ENCODE measurements around the gene KIF1A. TPM values are rescaled to one million over a fixed set of nuclear protein-coding genes. Genes with fewer than 3 reads are reported as not detected.

KIF1A gene
- total RNA-seq, 2 experiments from 2014 or later: 9.0 to 10.2 TPM

DNA sequence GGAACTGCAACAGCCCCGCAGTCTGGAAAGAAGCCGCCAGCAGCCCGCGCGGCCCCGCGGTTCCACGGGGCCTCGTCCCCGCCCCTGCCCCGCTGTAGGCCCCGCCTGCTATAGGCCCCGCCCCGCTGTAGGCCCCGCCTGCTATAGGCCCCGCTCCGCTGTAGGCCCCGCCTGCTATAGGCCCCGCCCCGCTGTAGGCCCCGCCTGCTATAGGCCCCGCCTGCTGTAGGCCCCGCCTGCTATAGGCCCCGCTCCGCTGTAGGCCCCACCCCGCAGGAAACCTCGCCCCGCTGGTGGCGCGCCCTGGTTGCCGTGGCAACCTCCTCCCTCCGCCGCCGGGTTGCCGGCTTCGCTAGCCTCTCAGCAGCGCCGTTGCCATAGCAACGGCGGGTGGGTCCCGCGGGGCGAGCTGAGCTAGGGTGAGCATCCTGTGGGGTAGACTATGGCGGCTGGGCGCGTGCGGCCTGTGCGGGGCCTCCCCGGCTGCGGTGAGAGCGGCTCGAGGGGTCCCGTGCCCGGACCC, 12.2 kb upstream of the KIF1A start:
- no peaks in the 10 kb centered on the region for H3K36me3 Mint-ChIP-seq (ENCODE audit: low read depth)
- DNase-seq (peak; percentile 97), ATAC-seq (peak; percentile 98)
- peak overlapping the region; percentile 70 for H3K4me3 Mint-ChIP-seq
- intact Hi-C loops (cut with micrococcal nuclease): no loop called here
- no peak overlapping the region for H3K27ac Mint-ChIP-seq
- H3K9me3 Mint-ChIP-seq: no peaks in the 10 kb centered on the region
- peaks cover 2% of the 10 kb centered on the region for H3K4me1 Mint-ChIP-seq (ENCODE audit: low read depth)
- TF ChIP-seq, protein P1, sequence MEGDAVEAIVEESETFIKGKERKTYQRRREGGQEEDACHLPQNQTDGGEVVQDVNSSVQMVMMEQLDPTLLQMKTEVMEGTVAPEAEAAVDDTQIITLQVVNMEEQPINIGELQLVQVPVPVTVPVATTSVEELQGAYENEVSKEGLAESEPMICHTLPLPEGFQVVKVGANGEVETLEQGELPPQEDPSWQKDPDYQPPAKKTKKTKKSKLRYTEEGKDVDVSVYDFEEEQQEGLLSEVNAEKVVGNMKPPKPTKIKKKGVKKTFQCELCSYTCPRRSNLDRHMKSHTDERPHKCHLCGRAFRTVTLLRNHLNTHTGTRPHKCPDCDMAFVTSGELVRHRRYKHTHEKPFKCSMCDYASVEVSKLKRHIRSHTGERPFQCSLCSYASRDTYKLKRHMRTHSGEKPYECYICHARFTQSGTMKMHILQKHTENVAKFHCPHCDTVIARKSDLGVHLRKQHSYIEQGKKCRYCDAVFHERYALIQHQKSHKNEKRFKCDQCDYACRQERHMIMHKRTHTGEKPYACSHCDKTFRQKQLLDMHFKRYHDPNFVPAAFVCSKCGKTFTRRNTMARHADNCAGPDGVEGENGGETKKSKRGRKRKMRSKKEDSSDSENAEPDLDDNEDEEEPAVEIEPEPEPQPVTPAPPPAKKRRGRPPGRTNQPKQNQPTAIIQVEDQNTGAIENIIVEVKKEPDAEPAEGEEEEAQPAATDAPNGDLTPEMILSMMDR (IDR thresholded peaks at IDR 0.05): no peak
- ChIA-PET POLR2A (no interaction called here), CTCF (interaction anchor here (0.9 kb wide), 1 partner anchor 8 kb away, joined by 3 read pairs; no protein-coding TSS in a partner anchor)
- H3K27me3 Mint-ChIP-seq: peaks cover 16% of the 10 kb centered on the region

DNA sequence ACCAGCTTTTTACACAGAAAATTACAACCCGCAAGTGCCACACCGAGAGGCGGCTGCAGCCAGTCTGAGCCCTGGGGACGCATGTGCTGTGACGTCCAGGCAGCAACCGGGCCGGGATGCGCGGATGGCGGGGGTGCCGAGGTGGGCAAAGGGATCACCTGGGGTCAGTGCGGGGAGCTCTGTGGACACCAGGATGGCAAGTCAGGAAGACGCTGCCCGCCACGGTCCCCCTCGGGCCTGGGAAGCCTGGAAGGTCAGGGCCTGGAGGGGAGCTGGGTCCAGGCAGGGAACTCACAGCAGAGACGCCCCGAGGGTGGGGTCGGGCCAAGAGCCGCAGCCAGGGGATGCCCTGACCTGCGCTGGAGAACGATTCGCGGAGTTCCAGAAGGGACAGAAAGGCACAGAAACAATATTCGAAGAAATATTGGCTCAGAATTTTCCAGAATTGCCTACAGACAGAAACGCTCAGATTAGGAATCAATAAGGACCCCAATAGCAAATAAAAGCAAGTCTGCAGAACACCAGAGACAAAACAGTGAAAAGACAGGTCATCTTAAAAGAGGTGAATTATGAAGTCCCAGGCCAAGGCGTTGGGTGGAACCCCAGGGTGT, 11.7 kb upstream of the KIF1A start:
- Mint-ChIP-seq H3K4me1 (ENCODE audit: low read depth) (peaks cover 2% of the 10 kb centered on the region), H3K27me3 (peaks cover 16% of the 10 kb centered on the region), H3K4me3 (peak overlapping the region; percentile 70), H3K27ac (no peak overlapping the region), H3K36me3 (ENCODE audit: low read depth) (no peaks in the 10 kb centered on the region), H3K9me3 (no peaks in the 10 kb centered on the region)
- intact Hi-C loops (cut with micrococcal nuclease): no loop called here
- TF ChIP-seq, protein P1 (IDR thresholded peaks at IDR 0.05): no peak
- no peak for ATAC-seq
- DNase-seq: no peak
- POLR2A ChIA-PET: no interaction called here
- CTCF ChIA-PET: interaction anchor here (0.9 kb wide), 1 partner anchor 9 kb away, joined by 3 read pairs; no protein-coding TSS in a partner anchor

DNA sequence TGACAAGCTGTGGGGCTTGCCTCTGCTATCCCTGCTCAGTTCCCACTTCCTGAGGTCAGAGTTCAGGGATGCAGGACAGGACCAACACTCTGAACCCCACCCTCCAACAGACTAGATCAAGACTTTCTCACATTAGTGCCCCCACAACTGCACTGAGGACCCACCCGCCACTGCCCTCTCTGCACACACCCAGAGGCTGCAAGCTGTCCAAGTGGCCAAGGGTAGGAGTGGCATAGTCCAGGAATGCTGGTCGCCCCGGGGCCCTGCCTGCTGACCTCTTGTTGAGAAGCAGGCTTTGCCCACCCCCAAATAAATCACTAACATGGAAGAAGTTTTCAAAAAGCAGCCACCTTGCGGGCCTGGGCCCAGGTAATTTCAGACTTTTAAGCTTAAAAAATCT, 5.5 kb upstream of the KIF1A start:
- H3K36me3 Mint-ChIP-seq (ENCODE audit: low read depth): no peaks in the 10 kb centered on the region
- no peak overlapping the region for H3K4me3 Mint-ChIP-seq
- intact Hi-C loops (cut with micrococcal nuclease): no loop called here
- no peak overlapping the region for H3K27ac Mint-ChIP-seq
- ChIA-PET POLR2A (interaction anchor here (0.7 kb wide), 1 partner anchor 118 kb away, joined by 4 read pairs; no protein-coding TSS in a partner anchor), CTCF (no interaction called here)
- TF ChIP-seq, protein P1 (IDR thresholded peaks at IDR 0.05): no peak
- H3K4me1 Mint-ChIP-seq (ENCODE audit: low read depth): peaks cover 8% of the 10 kb centered on the region
- ATAC-seq: no peak
- H3K27me3 Mint-ChIP-seq: peaks cover 60% of the 10 kb centered on the region
- no peaks in the 10 kb centered on the region for H3K9me3 Mint-ChIP-seq
- no peak for DNase-seq

DNA sequence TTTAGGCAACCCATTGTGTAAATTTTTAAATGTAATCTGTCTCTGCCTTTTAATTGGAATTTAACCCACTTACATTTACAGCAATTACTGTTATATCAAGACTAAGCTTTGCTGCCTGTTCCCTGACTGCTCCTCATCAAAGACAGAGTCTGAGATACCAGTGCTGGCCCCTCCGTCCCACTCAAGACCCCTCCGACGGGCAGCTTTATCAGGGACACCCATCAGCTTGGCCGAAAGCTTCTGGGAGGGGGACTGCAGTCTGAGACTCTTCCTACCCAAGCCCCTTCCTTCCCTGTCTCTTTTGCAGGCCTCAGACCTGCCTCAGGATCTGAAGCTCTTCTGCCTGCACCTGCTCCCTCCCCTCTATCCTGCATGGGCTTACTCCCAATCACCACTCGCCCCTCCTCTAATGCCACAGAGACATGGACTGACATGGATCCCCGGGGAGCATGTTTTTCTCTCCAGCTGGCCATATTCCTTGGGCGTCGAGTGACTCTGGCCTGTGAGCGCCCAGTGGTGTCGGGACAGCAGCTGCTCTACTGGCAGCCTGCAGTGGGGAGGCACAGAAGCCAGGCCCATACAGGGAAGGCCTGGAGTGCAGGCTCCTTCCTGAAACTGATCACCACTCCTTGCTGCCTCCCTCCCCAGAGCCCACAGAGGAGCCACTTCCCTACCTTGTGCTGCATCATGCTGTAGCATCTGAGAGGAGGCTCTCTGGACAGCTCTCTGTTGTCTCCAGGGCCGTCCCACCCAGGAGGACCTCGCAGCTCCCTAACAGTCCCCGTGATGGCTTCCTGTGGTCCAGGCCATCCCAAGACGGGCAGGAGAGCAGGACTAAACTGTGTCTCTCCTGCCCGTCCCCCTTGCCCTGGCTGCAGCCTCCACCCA, 3.7 kb upstream of the KIF1A start:
- peaks cover 54% of the 10 kb centered on the region for H3K27me3 Mint-ChIP-seq
- H3K9me3 Mint-ChIP-seq: no peaks in the 10 kb centered on the region
- no peak overlapping the region for H3K27ac Mint-ChIP-seq
- no peaks in the 10 kb centered on the region for H3K36me3 Mint-ChIP-seq (ENCODE audit: low read depth)
- intact Hi-C loops (cut with micrococcal nuclease): no loop called here
- POLR2A ChIA-PET: no interaction called here
- ATAC-seq (no peak), DNase-seq (no peak)
- H3K4me1 Mint-ChIP-seq (ENCODE audit: low read depth): peaks cover 8% of the 10 kb centered on the region
- CTCF ChIA-PET: no interaction called here
- H3K4me3 Mint-ChIP-seq: no peak overlapping the region
- TF ChIP-seq, protein P1 (IDR thresholded peaks at IDR 0.05): no peak
